SK-N-SH (cell line): ENCODE data around the gene RFX2.

ENCODE experiments used
- CTCF ChIP-seq: fragments of 200-600 bp; sonication (generic); IDR thresholded peaks from 2 replicates; pipeline ENCODE4 v1.6.1; 2017; ENCODE audit warnings: antibody characterized with exemption, mild to moderate bottlenecking, moderate library complexity
- EZH2phosphoT487 ChIP-seq: fragments of 200-600 bp; sonication (generic); IDR thresholded peaks from 2 replicates; pipeline ENCODE4 v1.6.1; 2017; ENCODE audit warnings: low read depth, mixed run types, mild to moderate bottlenecking, antibody characterized with exemption, moderate library complexity, borderline replicate concordance
- GABPA ChIP-seq: IDR thresholded peaks from 2 replicates; pipeline ENCODE4 v1.4.0; 2012; ENCODE audit warnings: low read depth, mild to moderate bottlenecking
- MXI1 ChIP-seq: IDR thresholded peaks from 2 replicates; pipeline ENCODE4 v1.6.1; 2012; ENCODE audit warnings: mild to moderate bottlenecking, low read depth, low read length, improper control_type of control experiment
- POLR2AphosphoS5 ChIP-seq: IDR thresholded peaks from 2 replicates; pipeline ENCODE4 v1.6.1; 2012; ENCODE audit warnings: low read depth, low read length
- RCOR1 ChIP-seq: fragments of 150-350 bp; IDR thresholded peaks from 2 replicates; pipeline ENCODE4 v1.6.1; 2017; ENCODE audit warnings: antibody characterized with exemption, low read length
- TF ChIP-seq, protein P1 (sequence below): IDR thresholded peaks from 2 replicates; pipeline ENCODE4 v1.4.0; 2012; ENCODE audit warnings: low read depth, borderline replicate concordance
- TF ChIP-seq, protein P2 (sequence below): IDR thresholded peaks from 2 replicates; pipeline ENCODE4 v1.4.0; 2012; ENCODE audit warnings: low read depth

- no peak for TF ChIP-seq MXI1
- TF ChIP-seq, protein P1, sequence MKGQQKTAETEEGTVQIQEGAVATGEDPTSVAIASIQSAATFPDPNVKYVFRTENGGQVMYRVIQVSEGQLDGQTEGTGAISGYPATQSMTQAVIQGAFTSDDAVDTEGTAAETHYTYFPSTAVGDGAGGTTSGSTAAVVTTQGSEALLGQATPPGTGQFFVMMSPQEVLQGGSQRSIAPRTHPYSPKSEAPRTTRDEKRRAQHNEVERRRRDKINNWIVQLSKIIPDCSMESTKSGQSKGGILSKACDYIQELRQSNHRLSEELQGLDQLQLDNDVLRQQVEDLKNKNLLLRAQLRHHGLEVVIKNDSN, result no peak
- no peak for TF ChIP-seq CTCF
- TF ChIP-seq EZH2phosphoT487, result no peak
- no peak for TF ChIP-seq RCOR1
- no peak for TF ChIP-seq POLR2AphosphoS5
- TF ChIP-seq, protein P2, sequence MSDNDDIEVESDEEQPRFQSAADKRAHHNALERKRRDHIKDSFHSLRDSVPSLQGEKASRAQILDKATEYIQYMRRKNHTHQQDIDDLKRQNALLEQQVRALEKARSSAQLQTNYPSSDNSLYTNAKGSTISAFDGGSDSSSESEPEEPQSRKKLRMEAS, result no peak
- TF ChIP-seq GABPA, result no peak
These were observed 135.4 kb downstream of the RFX2 start for GRCh38 chr19:5974721-5975387.
